Astrocyte (in vitro differentiated cells and primary cell): ENCODE measurements around the gene DIP2C. TPM values are rescaled to one million over a fixed set of nuclear protein-coding genes. Genes with fewer than 3 reads are reported as not detected.

Source experiments
- DNase-seq: peaks from one replicate; pipeline ENCODE4 v3.0.0-alpha.2; 2010; ENCODE audit warnings: low read depth
- FAIRE-seq: peaks from 2 replicates; lab custom pipeline; 2011; peaks lifted over from hg19 to GRCh38; lab: Jason Lieb, UNC
- H2AFZ ChIP-seq: 2 replicates; pipeline ENCODE4 v1.6.0; 2012; ENCODE audit warnings: low read depth, low read length, inconsistent platforms
- H3K27ac ChIP-seq: 2 replicates; pipeline ENCODE4 v1.5.1; 2011; ENCODE audit warnings: low read depth, low read length, inconsistent platforms
- H3K27me3 ChIP-seq: 2 replicates; pipeline ENCODE4 v1.6.0; 2011; ENCODE audit warnings: low read length, inconsistent platforms; ENCODE audit not compliant: insufficient read depth
- H3K36me3 ChIP-seq: 2 replicates; pipeline ENCODE4 v1.5.1; 2011; ENCODE audit warnings: low read length, inconsistent platforms; ENCODE audit not compliant: insufficient read depth
- H3K4me1 ChIP-seq: 2 replicates; pipeline ENCODE4 v1.5.1; 2011; ENCODE audit warnings: low read length, inconsistent platforms; ENCODE audit not compliant: insufficient read depth
- H3K4me2 ChIP-seq: 2 replicates; pipeline ENCODE4 v1.6.0; 2012; ENCODE audit warnings: low read length, inconsistent platforms
- H3K4me3 ChIP-seq: 2 replicates; pipeline ENCODE4 v1.5.1; 2011; ENCODE audit warnings: low read depth, mild to moderate bottlenecking, low read length, inconsistent platforms; ENCODE audit not compliant: insufficient read depth
- H3K79me2 ChIP-seq: 2 replicates; pipeline ENCODE4 v1.6.0; 2012; ENCODE audit warnings: mild to moderate bottlenecking, low read length, inconsistent platforms; ENCODE audit not compliant: insufficient read depth
- H3K9ac ChIP-seq: 2 replicates; pipeline ENCODE4 v1.6.0; 2012; ENCODE audit warnings: mild to moderate bottlenecking, low read length, inconsistent platforms
- H3K9me3 ChIP-seq: 2 replicates; pipeline ENCODE4 v1.5.1; 2012; ENCODE audit warnings: low read depth, mild to moderate bottlenecking, low read length, inconsistent platforms; ENCODE audit not compliant: insufficient read depth
- H4K20me1 ChIP-seq: 2 replicates; pipeline ENCODE4 v1.6.0; 2012; ENCODE audit warnings: low read length, inconsistent platforms; ENCODE audit not compliant: insufficient read depth
- H3K27ac Mint-ChIP-seq: one replicate; pipeline ENCODE4 v1.8.0; 2021; ENCODE audit warnings: mild to moderate bottlenecking, mixed read lengths; ENCODE audit not compliant: unreplicated experiment
- H3K27me3 Mint-ChIP-seq: one replicate; pipeline ENCODE4 v1.8.0; 2021; ENCODE audit warnings: low read depth, mixed read lengths; ENCODE audit not compliant: unreplicated experiment
- H3K36me3 Mint-ChIP-seq: one replicate; pipeline ENCODE4 v1.8.0; 2021; ENCODE audit warnings: low read depth, mixed read lengths; ENCODE audit not compliant: unreplicated experiment
- H3K4me1 Mint-ChIP-seq: one replicate; pipeline ENCODE4 v1.8.0; 2021; ENCODE audit warnings: low read depth, mixed read lengths; ENCODE audit not compliant: unreplicated experiment
- H3K4me3 Mint-ChIP-seq: one replicate; pipeline ENCODE4 v1.8.0; 2021; ENCODE audit warnings: mild to moderate bottlenecking, moderate library complexity, mixed read lengths; ENCODE audit not compliant: unreplicated experiment
- H3K9me3 Mint-ChIP-seq: one replicate; pipeline ENCODE4 v1.8.0; 2021; ENCODE audit warnings: mild to moderate bottlenecking, mixed read lengths; ENCODE audit not compliant: unreplicated experiment
- CTCF ChIP-seq: IDR thresholded peaks from 2 replicates; pipeline ENCODE4 v1.5.1; 2011; ENCODE audit warnings: low read depth, mild to moderate bottlenecking, inconsistent platforms, low read length, moderate library complexity; ENCODE audit not compliant: insufficient read depth
- EZH2 ChIP-seq: IDR thresholded peaks from 2 replicates; pipeline ENCODE4 v1.6.1; 2012; ENCODE audit warnings: mild to moderate bottlenecking, low read length, inconsistent platforms; ENCODE audit not compliant: insufficient read depth
- total RNA-seq: library from RNA; stranded (reverse); gene quantifications from 2 replicates; pipeline ENCODE4 v1.2.1, GENCODE V29; 2021

The DIP2C gene
- total RNA-seq, 1 donor from 2014 or later: 27.3 TPM

DNA sequence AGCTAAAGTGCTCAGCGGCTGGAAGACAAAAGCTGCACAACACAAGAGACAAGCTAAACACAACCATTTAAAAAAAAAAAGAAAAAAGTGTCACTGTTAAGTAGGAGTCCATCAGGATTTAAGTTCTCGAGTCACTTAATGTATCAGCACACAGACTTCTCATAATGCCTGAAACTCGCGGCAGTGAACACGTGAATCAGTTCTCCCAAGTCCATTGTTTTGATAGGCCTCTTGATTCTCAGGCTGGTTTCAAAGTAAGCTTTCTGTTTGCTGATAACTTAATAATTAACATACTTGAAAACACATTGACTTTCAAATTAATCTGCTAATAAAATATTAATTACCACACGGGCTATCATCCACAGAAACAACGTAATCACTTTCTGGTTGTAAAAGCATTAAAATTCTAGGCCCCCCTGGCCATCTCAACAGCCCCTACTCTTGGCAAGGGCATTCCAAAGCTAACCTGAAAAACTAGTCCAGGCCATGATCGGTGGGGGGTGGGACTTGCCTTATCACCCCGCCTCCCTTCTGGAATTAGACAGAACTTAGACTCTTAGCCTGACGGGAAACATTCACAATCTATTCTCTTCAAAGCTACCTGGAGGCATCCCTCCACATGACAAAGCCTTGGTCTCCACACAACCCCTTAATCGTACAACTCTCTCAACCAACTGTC, 129.0 kb downstream of the DIP2C start:
- no peak overlapping the region for H3K27ac ChIP-seq
- peaks cover 3% of the 10 kb centered on the region for H3K4me1 ChIP-seq
- DNase-seq (no peak), FAIRE-seq (no peak)
- no peak overlapping the region for H2AFZ ChIP-seq
- no peak overlapping the region for H3K4me2 ChIP-seq
- no peaks in the 10 kb centered on the region for H3K27me3 ChIP-seq
- H3K4me3 ChIP-seq: no peak overlapping the region
- Mint-ChIP-seq H3K27me3 (no peaks in the 10 kb centered on the region), H3K4me3 (no peak overlapping the region), H3K9me3 (peaks cover 9% of the 10 kb centered on the region), H3K36me3 (peaks cover 16% of the 10 kb centered on the region), H3K27ac (no peak overlapping the region), H3K4me1 (peaks cover 44% of the 10 kb centered on the region)
- TF ChIP-seq CTCF: no peak
- no peak for TF ChIP-seq EZH2
- H3K9ac ChIP-seq: no peak overlapping the region
- H3K79me2 ChIP-seq: peaks cover 92% of the 10 kb centered on the region
- H4K20me1 ChIP-seq: peaks cover 90% of the 10 kb centered on the region
- H3K9me3 ChIP-seq: peaks cover 6% of the 10 kb centered on the region
- no peaks in the 10 kb centered on the region for H3K36me3 ChIP-seq

- peaks cover 9% of the 10 kb centered on the region for H3K9me3 Mint-ChIP-seq
- no peak overlapping the region for H3K4me3 ChIP-seq
- peaks cover 3% of the 10 kb centered on the region for H3K4me1 ChIP-seq
- FAIRE-seq (no peak), DNase-seq (no peak)
- peaks cover 6% of the 10 kb centered on the region for H3K9me3 ChIP-seq
- peaks cover 90% of the 10 kb centered on the region for H3K79me2 ChIP-seq
- H3K4me2 ChIP-seq: no peak overlapping the region
- H3K27ac Mint-ChIP-seq: no peak overlapping the region
- no peak overlapping the region for H3K4me3 Mint-ChIP-seq
- H3K4me1 Mint-ChIP-seq: peaks cover 41% of the 10 kb centered on the region
- peaks cover 90% of the 10 kb centered on the region for H4K20me1 ChIP-seq
- TF ChIP-seq CTCF (no peak), EZH2 (no peak)
- peaks cover 13% of the 10 kb centered on the region for H3K36me3 Mint-ChIP-seq
- H3K27me3 ChIP-seq: no peaks in the 10 kb centered on the region
- no peak overlapping the region for H3K9ac ChIP-seq
- no peak overlapping the region for H2AFZ ChIP-seq
- H3K36me3 ChIP-seq: no peaks in the 10 kb centered on the region
- no peaks in the 10 kb centered on the region for H3K27me3 Mint-ChIP-seq
- H3K27ac ChIP-seq: no peak overlapping the region
These were observed 129.8 kb downstream of the DIP2C start for GRCh38 chr10:559767-560047.
